Ishikawa (cell line): ENCODE measurements around the gene KRT81.

Source experiments
- CEBPB ChIP-seq: IDR thresholded peaks from 2 replicates; pipeline ENCODE4 v1.6.1; 2012
- EGR1 ChIP-seq: IDR thresholded peaks from 2 replicates; pipeline ENCODE4 v1.6.1; 2012
- EP300 ChIP-seq: IDR thresholded peaks from 2 replicates; pipeline ENCODE4 v1.6.1; 2012; ENCODE audit warnings: borderline replicate concordance
- NFIC ChIP-seq: IDR thresholded peaks from 2 replicates; pipeline ENCODE4 v1.6.1; 2012
- RAD21 ChIP-seq: IDR thresholded peaks from 2 replicates; pipeline ENCODE4 v1.6.1; 2012; ENCODE audit warnings: low read depth
- TAF1 ChIP-seq: IDR thresholded peaks from 2 replicates; pipeline ENCODE4 v1.6.1; 2012; ENCODE audit warnings: low read depth, mild to moderate bottlenecking
- TEAD4 ChIP-seq: IDR thresholded peaks from 2 replicates; pipeline ENCODE4 v1.6.1; 2012
- YY1 ChIP-seq: IDR thresholded peaks from 2 replicates; pipeline ENCODE4 v1.6.1; 2012; ENCODE audit warnings: low read depth
- TF ChIP-seq, protein P1 (sequence below): IDR thresholded peaks from 2 replicates; pipeline ENCODE4 v1.6.1; 2012; ENCODE audit warnings: low read depth, mild to moderate bottlenecking
- TF ChIP-seq, protein P2 (sequence below): IDR thresholded peaks from 2 replicates; pipeline ENCODE4 v1.6.1; 2012
- TF ChIP-seq, protein P3 (sequence below): IDR thresholded peaks from 2 replicates; pipeline ENCODE4 v1.6.1; 2012

DNA sequence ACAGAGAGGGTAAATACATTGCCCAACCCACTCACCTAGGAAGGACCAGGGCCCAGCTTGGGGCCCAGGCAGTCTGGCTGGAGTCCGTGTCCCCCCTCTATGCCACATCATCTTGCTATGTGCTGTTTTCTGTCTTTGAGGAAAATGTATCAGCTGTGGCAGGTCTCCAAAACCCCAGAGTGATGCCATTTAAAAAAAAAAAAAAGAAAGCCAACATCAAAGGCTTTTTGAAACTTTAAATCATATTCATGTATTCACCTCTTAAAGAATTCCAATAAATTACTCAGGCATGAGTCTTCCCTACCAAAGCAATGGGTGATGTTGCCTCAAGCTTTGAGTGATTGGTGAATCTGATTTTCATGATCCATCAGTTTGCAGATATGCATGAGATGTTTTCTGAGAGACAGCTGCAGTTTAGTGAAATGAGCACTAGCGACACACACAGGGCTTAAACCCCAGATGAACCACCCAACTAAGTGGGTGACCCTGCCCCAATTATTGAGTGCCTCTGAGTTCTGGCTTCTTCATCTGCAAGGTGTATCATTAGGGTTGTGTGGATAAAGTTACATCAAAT, 6.1 kb downstream of the KRT81 start:
- TF ChIP-seq EGR1 = no peak
- TF ChIP-seq RAD21 = no peak
- TF ChIP-seq, protein P1, sequence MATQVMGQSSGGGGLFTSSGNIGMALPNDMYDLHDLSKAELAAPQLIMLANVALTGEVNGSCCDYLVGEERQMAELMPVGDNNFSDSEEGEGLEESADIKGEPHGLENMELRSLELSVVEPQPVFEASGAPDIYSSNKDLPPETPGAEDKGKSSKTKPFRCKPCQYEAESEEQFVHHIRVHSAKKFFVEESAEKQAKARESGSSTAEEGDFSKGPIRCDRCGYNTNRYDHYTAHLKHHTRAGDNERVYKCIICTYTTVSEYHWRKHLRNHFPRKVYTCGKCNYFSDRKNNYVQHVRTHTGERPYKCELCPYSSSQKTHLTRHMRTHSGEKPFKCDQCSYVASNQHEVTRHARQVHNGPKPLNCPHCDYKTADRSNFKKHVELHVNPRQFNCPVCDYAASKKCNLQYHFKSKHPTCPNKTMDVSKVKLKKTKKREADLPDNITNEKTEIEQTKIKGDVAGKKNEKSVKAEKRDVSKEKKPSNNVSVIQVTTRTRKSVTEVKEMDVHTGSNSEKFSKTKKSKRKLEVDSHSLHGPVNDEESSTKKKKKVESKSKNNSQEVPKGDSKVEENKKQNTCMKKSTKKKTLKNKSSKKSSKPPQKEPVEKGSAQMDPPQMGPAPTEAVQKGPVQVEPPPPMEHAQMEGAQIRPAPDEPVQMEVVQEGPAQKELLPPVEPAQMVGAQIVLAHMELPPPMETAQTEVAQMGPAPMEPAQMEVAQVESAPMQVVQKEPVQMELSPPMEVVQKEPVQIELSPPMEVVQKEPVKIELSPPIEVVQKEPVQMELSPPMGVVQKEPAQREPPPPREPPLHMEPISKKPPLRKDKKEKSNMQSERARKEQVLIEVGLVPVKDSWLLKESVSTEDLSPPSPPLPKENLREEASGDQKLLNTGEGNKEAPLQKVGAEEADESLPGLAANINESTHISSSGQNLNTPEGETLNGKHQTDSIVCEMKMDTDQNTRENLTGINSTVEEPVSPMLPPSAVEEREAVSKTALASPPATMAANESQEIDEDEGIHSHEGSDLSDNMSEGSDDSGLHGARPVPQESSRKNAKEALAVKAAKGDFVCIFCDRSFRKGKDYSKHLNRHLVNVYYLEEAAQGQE = no peak
- no peak for TF ChIP-seq TAF1
- TF ChIP-seq, protein P2, sequence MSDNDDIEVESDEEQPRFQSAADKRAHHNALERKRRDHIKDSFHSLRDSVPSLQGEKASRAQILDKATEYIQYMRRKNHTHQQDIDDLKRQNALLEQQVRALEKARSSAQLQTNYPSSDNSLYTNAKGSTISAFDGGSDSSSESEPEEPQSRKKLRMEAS = no peak
- peak; percentile 58; the same call in 1 of the 2 replicates for TF ChIP-seq EP300
- TF ChIP-seq, protein P3, sequence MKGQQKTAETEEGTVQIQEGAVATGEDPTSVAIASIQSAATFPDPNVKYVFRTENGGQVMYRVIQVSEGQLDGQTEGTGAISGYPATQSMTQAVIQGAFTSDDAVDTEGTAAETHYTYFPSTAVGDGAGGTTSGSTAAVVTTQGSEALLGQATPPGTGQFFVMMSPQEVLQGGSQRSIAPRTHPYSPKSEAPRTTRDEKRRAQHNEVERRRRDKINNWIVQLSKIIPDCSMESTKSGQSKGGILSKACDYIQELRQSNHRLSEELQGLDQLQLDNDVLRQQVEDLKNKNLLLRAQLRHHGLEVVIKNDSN = no peak
- no peak for TF ChIP-seq CEBPB
- peak; percentile 47; the same call in 1 of the 2 replicates for TF ChIP-seq NFIC
- 0 out of 2 replicates have a peak, but pooled peaks have one; percentile 24 for TF ChIP-seq TEAD4
- TF ChIP-seq YY1 = no peak
